Fibroblast of skin of left biceps (primary cell): ENCODE results near the gene ATRNL1.
"Not testable (repeated sequence)": the region's sequence is repeated elsewhere in the genome, so short reads cannot be mapped to it uniquely, and the experiment has no call there.

Source experiments
- DNase-seq, 2 experiments: peaks; one replicate each; pipeline ENCODE4 v3.0.0-alpha.2; 2013; ENCODE audit warnings: low read depth in 2 of 2

ATRNL1 gene

DNA sequence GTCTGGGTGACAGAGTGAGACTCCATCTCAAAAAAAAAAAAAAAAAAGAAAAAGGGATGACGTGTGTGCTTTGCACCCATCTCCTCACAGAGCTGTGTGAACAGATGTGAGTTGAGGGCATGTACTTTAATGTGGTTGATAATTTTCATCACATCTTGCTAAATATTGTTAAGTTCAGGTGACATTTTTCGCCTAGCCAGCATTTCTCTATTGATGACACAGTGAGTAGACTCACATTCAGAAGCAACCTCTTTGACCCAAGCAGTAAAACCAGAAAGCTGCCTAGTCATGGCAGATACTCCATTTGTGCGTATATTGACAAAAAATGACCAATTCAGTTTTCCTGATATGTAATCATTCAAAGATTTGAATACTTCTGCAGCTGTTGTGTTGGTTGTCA, 126.0 kb downstream of the ATRNL1 start:
- no peak for DNase-seq

DNA sequence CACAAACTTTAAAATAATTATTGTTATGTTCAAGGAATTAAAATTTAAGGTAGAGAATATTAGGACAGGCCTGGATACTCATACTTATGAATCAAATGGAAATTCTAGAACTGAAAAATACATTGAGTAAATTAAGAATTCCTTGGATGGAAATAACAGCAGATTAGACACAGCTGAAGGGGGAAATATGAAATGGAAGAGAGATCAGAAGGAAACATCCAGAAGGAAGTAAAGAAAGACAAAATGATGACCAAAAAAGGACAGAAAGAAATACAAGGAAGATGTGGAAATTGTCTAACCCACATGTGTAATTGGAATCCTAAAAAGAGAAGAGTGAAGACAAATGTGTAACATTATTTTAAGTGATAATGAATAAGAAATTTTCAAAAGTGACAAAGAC, 128.9 kb downstream of the ATRNL1 start:
- DNase-seq, result no peak

DNA sequence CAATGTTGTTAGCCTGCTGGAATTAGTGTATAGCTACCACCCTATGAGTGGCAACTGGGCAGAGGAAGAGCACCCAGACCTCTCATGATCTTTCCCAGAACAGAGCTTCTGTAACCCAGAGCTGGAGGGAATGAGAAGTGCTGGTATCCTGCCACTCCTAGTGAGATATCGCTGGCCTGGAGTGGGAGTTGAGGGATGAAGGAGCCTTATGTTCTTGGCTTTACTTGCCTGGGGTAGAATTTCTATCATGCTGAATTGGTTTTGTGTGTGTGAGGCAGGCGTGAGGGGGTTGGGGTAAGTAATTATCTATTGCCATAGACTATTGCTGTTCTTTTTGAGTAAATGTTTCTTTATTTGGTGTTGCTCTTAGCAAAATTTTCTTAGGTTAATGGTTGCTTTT, 146.6 kb downstream of the ATRNL1 start:
- no peak for DNase-seq

DNA sequence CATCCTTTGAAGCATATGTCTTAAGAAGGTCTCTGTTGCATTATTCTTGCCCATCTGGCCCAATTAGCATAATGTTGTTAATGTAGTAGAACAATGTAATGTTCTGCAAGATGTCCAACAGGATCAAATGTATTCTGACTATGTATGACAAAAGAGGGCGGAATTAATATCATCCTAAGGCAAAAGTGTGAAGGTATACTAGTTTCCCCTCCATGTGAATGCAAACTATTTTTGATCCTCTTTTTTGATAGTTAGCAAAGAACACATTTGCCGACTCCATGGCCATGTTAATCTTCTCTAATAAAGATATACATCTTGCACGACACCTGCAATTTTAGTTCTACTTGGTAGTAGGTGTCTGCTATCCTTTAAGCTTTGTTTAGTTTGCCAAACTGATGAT, 157.6 kb downstream of the ATRNL1 start:
- DNase-seq, result no peak

DNA sequence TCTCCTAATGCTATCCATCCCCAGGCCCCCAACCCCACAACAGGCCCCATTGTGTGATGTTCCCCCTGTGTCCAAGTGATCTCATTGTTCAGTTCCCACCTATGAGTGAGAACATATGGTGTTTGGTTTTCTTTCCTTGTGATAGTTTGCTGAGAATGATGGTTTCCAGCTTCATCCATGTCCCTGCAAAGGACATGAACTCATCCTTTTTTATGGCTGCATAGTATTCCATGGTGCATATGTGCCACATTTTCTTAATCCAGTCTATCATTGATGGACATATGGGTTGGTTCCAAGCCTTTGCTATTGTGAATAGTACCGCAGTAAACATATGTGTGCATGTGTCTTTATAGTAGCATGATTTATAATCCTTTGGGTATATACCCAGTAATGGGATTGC, 160.6 kb downstream of the ATRNL1 start:
- not testable (repeated sequence) for DNase-seq

DNA sequence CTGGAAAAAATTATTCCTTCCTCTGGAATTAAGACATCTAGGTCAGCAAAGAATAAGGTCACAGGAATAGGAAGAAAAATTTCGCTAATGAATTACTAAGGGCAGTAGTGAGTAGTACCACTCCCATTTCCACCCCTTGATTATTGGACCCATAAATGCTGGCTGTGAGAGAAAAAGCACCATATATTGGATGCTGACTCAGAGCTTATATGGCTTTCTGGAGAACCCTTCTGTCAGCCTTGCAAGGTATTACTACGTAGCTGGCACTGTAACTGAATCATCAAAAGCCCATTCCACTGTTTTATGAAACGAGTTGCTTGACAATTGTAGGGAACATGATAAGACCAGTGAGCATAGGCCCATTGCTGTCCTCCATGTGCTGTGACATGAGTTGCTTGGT, 179.3 kb downstream of the ATRNL1 start:
- DNase-seq, result no peak

DNA sequence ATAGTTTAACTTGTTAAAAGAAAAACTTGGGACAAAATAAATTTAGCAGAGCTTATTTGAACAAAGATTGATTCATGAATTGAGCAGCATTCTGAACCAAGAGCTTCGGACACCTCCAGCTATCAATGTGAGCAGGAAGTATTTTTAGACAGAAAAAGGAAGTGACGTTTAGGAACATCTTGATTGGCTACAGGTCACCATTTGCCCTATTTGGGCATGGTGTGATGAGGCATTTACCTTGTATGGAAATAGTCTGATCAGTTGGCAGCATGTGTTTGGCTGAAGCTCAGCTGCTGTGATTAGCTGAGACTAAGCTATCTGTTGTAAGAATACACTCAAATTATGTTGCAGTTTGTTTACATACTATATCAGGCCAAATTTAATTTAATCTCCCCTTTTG, 185.1 kb downstream of the ATRNL1 start:
- no peak for DNase-seq

DNA sequence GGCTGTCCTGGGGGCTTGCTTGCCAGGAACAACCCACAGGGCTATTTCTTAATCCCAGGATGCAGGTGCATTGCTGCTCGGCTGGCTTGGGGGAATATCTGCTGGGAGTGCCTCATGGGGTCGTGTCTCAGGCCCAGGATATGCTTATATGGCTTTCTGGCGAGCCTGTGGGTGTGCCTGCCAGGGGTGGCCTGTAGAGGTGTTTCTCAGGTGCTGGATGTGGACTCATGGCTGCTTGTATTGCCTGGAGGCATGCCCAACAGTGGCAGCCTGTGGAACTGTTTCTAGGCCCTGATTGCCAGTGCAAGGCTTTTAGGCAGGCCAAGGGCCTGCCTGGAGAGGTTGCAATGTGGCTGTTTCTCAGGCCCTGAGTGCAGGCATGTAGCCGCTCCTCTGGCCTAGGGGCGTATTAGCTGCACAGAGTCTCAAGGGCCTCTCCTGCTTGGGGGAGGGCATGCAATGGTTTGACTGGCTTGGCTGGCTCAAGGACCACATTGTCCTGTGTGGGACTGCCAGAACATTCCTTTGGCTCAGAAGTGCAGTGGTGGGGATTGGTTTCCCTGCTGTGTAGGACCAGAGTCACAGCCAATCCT, 202.1 kb downstream of the ATRNL1 start:
- DNase-seq, result no peak

DNA sequence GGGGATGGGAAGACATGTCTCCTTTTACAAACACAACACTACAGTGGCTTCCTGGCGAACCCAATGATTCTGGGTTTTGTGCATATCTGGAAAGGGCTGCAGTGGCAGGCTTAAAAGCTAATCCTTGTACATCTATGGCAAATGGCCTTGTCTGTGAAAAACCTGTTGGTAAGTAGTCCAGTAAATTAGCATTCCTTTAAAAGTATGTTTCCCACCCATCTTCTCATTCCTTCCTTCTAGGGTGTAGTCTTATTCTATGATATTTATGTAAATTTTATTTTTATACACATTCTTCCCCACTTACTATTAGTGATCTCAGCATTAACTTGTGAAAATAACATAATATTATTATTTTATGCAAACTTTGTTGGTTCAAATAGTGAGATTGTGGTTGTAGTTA, 206.9 kb downstream of the ATRNL1 start:
- no peak for DNase-seq

DNA sequence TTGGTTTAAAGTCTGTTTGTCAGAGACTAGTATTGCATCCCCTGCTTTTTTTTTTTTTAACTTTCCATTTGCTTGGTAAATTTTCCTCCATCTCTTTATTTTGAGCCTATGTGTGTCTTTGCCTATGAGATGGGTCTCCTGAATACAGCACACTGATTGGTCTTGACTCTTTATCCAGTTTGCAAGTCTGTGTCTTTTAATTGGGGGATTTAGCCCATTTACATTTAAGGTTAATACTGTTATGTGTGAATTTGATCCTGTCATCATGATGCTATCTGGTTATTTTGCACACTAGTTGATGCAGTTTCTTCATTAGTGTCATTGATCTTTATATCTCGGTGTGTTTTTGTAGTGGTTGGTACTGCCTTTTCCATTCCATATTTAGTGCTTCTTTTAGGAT, 226.5 kb downstream of the ATRNL1 start:
- DNase-seq, result not testable (repeated sequence)

DNA sequence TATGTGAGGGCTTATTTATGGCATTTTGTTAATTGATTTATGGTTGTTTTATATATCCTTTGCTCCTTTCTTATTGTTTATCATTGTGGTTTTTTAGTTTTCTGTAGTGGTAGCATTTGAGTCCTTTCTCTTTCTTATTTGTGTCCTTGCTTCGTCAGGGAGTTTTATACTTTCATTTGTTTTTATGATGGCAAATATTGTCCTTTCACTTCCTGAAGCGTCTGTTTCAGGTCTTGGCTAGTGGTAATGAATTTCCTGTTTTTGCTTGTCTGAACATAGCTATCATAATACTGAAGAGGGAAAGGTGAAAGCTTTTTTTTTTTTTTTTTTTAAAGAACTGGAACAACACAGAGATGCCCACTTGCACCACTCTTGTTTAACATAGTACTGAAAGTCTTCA, 228.2 kb downstream of the ATRNL1 start:
- DNase-seq, result no peak

DNA sequence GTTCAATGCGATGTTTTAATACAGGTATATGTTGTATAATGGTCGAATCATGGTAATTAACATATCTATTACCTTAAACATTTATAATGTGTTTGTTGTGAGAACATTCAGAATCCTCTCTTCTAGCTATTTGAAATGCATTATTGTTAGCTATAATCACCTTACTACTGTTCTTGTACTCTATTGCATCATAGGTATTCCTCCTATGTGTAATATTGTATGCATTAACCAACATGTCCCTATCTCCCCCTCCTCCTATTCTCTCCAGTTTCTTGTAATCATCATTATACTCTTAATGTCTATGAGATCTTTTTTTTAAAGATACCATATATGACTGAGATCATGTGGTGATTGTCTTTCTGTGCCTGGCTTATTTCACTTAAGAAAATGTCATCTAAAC, 235.2 kb downstream of the ATRNL1 start:
- no peak for DNase-seq

DNA sequence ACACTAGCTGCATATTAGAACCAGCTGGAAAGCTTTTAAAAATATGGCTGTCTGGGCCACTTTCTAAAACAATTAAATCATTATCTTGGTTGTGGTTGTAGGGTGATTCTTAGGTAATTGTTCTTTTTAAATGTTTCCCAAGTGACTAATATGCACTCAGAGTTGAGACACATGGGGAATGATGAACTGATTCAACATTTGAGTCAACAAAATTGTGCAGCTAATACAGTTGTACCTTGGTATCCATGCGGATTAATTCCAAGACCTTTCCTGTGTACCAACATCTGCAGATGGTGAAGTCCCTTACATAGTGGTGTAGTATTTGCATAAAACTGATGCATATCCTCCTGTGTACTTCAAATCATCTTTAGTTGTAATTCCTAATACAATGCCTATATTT, 242.2 kb downstream of the ATRNL1 start:
- DNase-seq, result no peak

DNA sequence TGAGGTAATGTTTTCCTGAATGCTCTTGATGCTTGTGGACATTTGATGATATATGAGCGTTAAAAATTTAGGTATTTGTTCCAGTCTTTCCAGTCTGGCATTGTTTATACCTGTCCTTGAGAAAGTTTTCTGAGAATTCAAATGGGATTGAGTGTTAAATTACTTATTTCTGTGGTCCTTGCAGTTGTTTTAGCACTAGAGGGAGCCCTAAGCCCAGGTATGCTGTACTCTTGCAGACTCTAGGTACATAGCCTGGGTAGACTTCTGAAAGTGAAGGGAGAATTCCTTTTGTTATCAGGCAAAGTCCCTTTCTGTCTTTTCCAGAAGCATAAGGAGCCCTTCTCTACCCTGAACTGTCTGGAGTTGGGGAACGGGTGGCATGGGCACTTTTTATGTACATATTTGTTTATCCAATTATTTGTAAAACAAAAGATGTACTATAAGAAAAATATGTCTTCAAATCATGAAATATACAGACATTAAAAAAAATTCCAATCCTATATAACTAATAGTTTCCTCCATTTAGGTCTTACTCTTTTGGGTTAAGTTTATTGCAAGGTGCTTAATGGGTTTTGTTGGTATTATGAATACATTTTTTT, 262.1 kb downstream of the ATRNL1 start:
- DNase-seq, result peak; percentile 29 to 32

DNA sequence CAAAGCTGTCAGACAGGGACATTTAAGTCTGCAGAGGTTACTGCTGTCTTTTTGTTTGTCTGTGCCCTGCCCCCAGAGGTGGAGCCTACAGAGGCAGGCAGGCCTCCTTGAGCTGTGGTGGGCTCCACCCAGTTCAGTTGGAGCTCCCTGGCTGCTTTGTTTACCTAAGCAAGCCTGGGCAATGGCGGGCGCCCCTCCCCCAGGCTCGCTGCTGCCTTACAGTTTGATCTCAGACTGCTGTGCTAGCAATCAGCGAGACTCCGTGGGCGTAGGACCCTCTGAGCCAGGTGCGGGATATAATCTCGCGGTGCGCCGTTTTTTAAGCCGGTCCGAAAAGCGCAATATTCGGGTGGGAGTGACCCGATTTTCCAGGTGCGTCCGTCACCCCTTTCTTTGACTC, 274.8 kb downstream of the ATRNL1 start:
- not testable (repeated sequence) for DNase-seq

DNA sequence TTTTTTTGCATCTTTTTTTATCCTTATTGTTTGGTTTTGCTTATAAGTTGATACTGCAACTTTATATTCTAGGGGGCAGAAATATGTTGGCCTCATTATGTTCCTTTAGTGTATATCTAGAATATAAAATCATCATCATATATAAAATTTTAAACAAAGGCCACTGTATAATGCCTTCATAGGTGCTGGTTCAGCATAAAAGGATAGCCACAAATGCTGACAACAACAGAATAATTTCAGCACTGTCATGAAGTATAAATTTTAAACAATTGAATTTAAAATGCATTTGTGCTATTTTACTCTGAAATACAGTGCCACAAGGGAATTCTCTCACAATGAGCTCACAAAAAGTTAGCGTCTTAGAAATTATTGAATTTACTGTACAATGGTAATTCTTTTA, 285.9 kb downstream of the ATRNL1 start:
- DNase-seq, result no peak

DNA sequence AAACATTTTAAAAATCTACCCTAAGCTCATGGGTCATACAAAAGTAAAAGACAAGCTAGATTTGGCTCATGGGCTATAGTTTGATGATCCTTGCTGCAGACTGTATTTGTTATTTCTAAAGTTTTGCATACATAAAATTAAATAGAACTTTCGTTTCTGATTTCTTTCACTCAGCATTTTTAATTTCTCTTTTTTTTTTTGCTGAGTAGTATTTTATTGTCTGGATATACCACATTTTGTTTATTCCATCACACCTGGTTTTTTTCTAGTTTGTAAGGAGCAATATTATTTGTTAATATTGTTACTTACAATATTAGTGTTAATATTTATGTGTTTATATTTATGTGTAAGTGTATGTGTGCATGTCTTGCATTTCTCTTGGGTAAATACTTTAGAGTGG, 291.5 kb downstream of the ATRNL1 start:
- DNase-seq, result no peak

DNA sequence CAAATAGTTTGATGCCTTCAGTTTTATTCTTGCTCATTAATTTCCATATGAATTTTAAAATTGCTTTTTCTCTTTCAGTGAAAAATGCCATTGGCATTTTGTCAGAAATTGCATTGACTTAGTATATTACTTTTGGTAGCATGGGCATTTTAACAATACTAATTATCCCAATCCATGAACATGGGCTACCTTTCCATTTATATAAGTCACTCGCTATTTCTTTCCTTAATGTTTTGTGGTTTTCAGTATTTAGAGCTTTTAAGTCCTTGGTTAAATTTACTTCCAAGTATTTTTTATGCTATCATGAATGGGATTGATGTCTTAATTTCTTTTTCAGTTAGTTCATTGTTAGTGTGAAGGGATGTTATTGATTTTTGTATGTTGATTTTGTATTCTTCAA, 297.4 kb downstream of the ATRNL1 start:
- DNase-seq, result no peak

DNA sequence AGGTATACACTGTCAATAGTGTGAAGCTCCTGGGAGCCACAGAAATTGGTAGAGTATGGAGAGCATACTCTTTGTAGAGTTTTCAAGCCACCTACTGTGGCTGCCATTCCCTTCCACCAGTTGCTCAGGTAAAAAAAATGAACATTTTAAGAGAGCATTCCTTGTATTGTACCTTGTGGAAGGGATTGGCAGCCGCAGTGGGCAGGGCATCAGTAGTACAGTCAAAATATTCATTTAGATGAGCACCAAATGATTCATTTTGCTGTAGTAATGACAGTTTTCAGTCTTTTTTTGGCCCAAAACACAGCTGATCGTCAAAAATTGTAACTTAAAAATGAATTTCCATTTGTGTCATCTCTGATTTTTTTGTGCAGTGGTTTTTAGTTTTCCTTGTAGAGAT, 304.9 kb downstream of the ATRNL1 start:
- no peak for DNase-seq

DNA sequence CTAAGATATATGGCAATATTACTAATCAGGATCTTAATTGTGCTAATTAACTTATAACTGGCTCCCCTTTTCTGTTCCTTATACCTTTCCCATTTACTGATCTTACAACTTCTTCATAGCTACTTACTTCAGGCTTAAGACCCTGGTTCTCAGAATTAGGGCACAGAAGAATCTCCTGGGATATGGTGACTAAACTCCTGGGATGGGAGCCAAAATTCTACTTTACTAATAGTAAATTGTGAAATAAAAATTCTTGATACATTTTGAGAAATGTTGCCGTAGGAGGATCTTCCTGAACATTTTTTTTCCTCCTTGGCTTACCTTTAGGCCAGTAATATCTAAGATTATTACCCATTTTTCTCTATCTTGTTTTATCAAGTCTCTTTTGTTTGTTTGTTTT, 309.5 kb downstream of the ATRNL1 start:
- peak; percentile 17 to 26 for DNase-seq

DNA sequence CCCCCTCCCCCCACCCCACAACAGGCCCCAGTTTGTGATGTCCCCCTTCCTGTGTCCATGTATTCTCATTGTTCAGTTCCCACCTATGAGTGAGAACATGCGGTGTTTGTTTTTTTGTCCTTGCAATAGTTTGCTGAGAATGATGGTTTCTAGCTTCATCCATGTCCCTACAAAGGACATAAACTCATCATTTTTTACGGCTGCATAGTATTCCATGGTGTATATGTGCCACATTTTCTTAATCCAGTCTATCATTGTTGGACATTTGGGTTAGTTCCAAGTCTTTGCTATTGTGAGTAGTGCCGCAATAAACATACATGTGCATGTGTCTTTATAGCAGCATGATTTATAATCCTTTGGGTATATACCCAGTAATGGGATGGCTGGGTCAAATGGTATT, 312.7 kb downstream of the ATRNL1 start:
- DNase-seq, result not testable (repeated sequence)

DNA sequence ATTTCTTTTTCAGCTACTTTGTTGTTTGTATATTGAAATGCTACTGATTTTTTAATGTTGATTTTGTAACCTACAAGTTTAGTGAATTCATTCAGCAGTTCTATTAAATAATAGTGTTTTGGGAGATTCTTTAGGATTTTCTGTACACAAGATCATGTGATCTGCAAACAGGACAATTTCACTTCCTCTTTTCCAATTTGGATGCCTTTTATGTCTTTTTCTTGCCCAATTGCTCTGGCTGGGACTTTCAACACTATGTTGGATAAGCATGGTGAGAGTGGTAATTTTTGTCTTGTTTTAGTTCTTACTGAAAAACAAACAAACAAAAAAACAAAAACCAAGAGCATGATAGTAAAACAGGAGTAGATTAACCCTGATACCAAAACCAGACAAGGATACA, 316.2 kb downstream of the ATRNL1 start:
- no peak for DNase-seq

DNA sequence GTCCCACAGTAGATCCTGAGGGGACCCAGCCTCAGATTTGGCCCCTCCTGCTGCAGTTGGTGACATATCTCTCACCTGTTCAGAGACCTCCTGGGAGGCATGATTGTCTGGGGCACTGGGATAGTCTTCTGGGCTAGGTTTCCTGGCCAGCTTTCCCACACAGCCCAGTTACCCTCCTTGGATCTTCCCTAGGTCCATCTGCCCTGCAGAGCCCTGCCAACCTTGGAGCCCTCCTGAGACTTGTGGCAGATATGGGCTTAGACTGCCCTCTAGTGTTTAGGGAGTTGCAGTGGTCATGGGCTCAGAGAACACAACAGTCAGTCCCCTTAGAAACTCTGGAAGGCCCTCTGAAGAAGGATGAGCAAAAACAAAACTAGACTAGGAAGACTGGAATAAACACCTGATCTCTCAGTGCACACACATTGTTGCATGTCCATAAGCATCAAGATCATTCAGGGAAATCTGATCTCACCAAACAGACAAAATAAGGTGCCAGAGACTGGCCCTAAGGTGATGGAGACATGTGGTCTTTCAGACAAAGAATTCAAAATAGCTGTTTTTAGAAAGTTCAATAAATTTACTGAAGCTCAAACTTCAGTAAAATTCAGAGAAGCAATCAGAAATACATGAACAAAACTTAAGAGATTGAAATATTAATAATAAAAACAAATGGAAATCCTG, 324.6 kb downstream of the ATRNL1 start:
- DNase-seq, result peak in 1 of 2 experiments; percentile 15

DNA sequence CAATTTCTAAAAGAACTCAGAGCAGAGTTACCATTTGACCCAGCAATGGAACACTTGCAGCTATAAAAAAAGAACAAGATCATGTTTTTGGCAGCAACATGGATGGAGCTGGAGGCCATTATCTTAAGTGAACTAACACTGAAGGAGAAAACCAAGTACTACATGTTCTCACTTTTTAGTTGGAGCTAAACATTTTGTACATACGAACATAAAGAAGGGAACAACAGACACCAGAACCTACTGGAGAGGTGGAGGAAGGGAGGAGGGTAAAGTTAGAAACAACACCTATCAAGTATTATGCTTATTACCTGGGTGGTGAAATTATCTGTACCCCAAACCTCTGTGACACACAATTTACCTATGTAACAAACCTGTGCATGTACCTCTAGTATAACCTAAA, 329.5 kb downstream of the ATRNL1 start:
- DNase-seq, result no peak
